K562 (cell line): Measurements from ENCODE around the gene TSEN54. TPM values are rescaled to one million over a fixed set of nuclear protein-coding genes. Genes with fewer than 3 reads are reported as not detected.
A peak's percentile ranks its signal among the peaks of the same experiment; 100 is the strongest.

Source experiments
- ATAC-seq: fragments of 200-7000 bp; cut with Tn5 transposase; 3 replicates; pipeline ENCODE4 v1.9.1; 2020; ENCODE audit warnings: moderate library complexity
- BruUV-seq: library from RNA; stranded (reverse); fragments of 400-500 nt; replicated peaks from 2 replicates; lab custom pipeline; 2021; lab: Mats Ljungman, UMichigan
- CTCF ChIA-PET: fragments of 300-600 bp; formaldehyde crosslinking; extraction: SDS; loops from one replicate; lab custom pipeline; 2021; ENCODE audit warnings: low intra/inter-chr PET ratio; lab: Yijun Ruan, JAX
- POLR2A ChIA-PET: fragments of 300-600, 350-650 bp; sonication (Branson Sonifier 250); formaldehyde crosslinking; extraction: SDS; loops from one replicate; lab custom pipeline; 2021; ENCODE audit warnings: antibody characterized with exemption, inconsistent platforms; lab: Yijun Ruan, JAX
- DNase-seq, 4 experiments: peaks; one replicate each; pipeline versions ENCODE4 v3.0.0 to v3.0.0-alpha.2; 2011 to 2018; ENCODE audit warnings: low spot score in 3 of 4, mixed read lengths in 3 of 4; ENCODE audit errors: extremely low read depth in 1 of 4
- FAIRE-seq: peaks from 2 replicates; lab custom pipeline; 2011; peaks lifted over from hg19 to GRCh38; lab: Jason Lieb, UNC
- H2AFZ ChIP-seq: 2 replicates; pipeline ENCODE4 v1.6.0; 2011; ENCODE audit warnings: low read depth, low read length, control low read depth, inconsistent platforms
- H3K27ac ChIP-seq: fragments of 200-600 bp; 3 replicates; pipeline ENCODE4 v1.8.0; 2011; ENCODE audit warnings: low read depth, mild to moderate bottlenecking, control low read depth, inconsistent platforms, low read length, moderate library complexity, mixed read lengths; ENCODE audit errors: extremely low read depth
- H3K27me3 ChIP-seq, 2 experiments: fragments of 300-600 bp in 1 of 2; 2 replicates in 1 of 2; 3 replicates in 1 of 2; pipeline versions ENCODE4 v1.6.0 to v1.8.0; 2011; ENCODE audit warnings: inconsistent platforms in 2 of 2, low read length in 2 of 2, mild to moderate bottlenecking in 1 of 2, mixed read lengths in 1 of 2, moderate library complexity in 1 of 2; ENCODE audit not compliant: control insufficient read depth in 2 of 2, insufficient read depth in 2 of 2
- H3K36me3 ChIP-seq: fragments of 300-600 bp; 3 replicates; pipeline ENCODE4 v1.8.0; 2011; ENCODE audit warnings: mild to moderate bottlenecking, low read length, inconsistent platforms; ENCODE audit not compliant: control insufficient read depth, insufficient read depth
- H3K4me1 ChIP-seq, 2 experiments: fragments of 200-600 bp in 1 of 2; replicated peaks in 1 of 2; 2 replicates in 1 of 2; 3 replicates in 1 of 2; pipeline versions ENCODE4 v1.5.1 to v1.8.0; 2011; ENCODE audit warnings: inconsistent platforms in 2 of 2, low read length in 2 of 2, mild to moderate bottlenecking in 1 of 2, mixed read lengths in 1 of 2, moderate library complexity in 1 of 2; ENCODE audit not compliant: control insufficient read depth in 2 of 2, insufficient read depth in 2 of 2
- H3K4me2 ChIP-seq: 2 replicates; pipeline ENCODE4 v1.6.1; 2011; ENCODE audit warnings: low read length, control low read depth, inconsistent platforms, mixed read lengths; ENCODE audit not compliant: insufficient read depth
- H3K4me3 ChIP-seq: fragments of 200-600 bp; sonication (generic), shearing (Covaris generic); 2 replicates; pipeline ENCODE4 v1.5.1; 2016; ENCODE audit warnings: control low read depth, inconsistent platforms
- H3K79me2 ChIP-seq: fragments of 200-600 bp; 3 replicates; pipeline ENCODE4 v1.8.0; 2011; ENCODE audit warnings: low read length, inconsistent platforms; ENCODE audit not compliant: control insufficient read depth, insufficient read depth
- H3K9ac ChIP-seq, 2 experiments: 2 replicates each; pipeline versions ENCODE4 v1.6.0 to v1.6.1; 2011; ENCODE audit warnings: low read depth in 2 of 2, low read length in 2 of 2, control low read depth in 1 of 2, inconsistent platforms in 1 of 2, mild to moderate bottlenecking in 1 of 2, mixed read lengths in 1 of 2; ENCODE audit not compliant: insufficient read depth in 1 of 2
- H3K9me1 ChIP-seq: one replicate; pipeline ENCODE4 v1.6.0; 2011; ENCODE audit warnings: inconsistent platforms, mild to moderate bottlenecking, low read length, moderate library complexity; ENCODE audit not compliant: control insufficient read depth, insufficient read depth
- H3K9me3 ChIP-seq: replicated peaks from 2 replicates; pipeline ENCODE4 v1.5.1; 2011; ENCODE audit warnings: low read depth, low read length, inconsistent platforms; ENCODE audit not compliant: control insufficient read depth, insufficient read depth
- H4K20me1 ChIP-seq: replicated peaks from 2 replicates; pipeline ENCODE4 v1.6.1; 2011; ENCODE audit warnings: low read length, inconsistent platforms, mixed read lengths; ENCODE audit not compliant: control insufficient read depth, insufficient read depth
- CREM ChIP-seq: IDR thresholded peaks from 2 replicates; pipeline ENCODE4 v1.6.1; 2014; ENCODE audit warnings: antibody characterized with exemption, low read depth
- HNRNPK ChIP-seq: fragments of 200-400 bp; formaldehyde crosslinking; IDR thresholded peaks from one replicate; pipeline ENCODE4 v1.6.1; 2018; ENCODE audit warnings: mild to moderate bottlenecking, low read depth, low read length; ENCODE audit not compliant: poor library complexity, severe bottlenecking
- MED1 ChIP-seq: sonication (generic); formaldehyde crosslinking; IDR thresholded peaks from 2 replicates; pipeline ENCODE4 v1.8.1; 2023; ENCODE audit warnings: missing genetic modification reagents, borderline replicate concordance
- PHF21A ChIP-seq: fragments of 450-650 bp; IDR thresholded peaks from 2 replicates; pipeline ENCODE4 v1.6.1; 2017; ENCODE audit warnings: low read depth, borderline replicate concordance
- RBM39 ChIP-seq: fragments of 200-400 bp; formaldehyde crosslinking; optimal IDR thresholded peaks from 2 replicates; pipeline ENCODE3; 2018; ENCODE audit warnings: low read depth, low read length
- TRIM24 ChIP-seq, 2 experiments: fragments of 450-650 bp; IDR thresholded peaks; 2 replicates each; pipeline ENCODE4 v1.6.1; 2016
- ZNF224 ChIP-seq: sonication (generic); formaldehyde crosslinking; IDR thresholded peaks from 2 replicates; pipeline ENCODE4 v1.8.0; 2022; ENCODE audit warnings: mild to moderate bottlenecking, missing genetic modification reagents
- ZSCAN32 ChIP-seq: fragments of 450-650 bp; formaldehyde crosslinking; IDR thresholded peaks from 2 replicates; pipeline ENCODE4 v1.4.0; 2020; ENCODE audit warnings: mild to moderate bottlenecking, moderate library complexity
- WGBS: fragments of 100-300 bp; shearing (Covaris generic); methylation state at CpG from one replicate; pipeline ENCODE4 v1.1.6; 2016; ENCODE audit warnings: low coverage, mixed read lengths; ENCODE audit not compliant: insufficient coverage; ENCODE audit errors: missing lambda C conversion rate; 5-methylcytosine and 5-hydroxymethylcytosine counted together
- in situ Hi-C: fragments of 300-500 bp; cut with MboI; formaldehyde crosslinking; loops from 4 replicates; pipeline ENCODE4 v1.15.0; 2018; ENCODE audit warnings: inconsistent platforms, mixed read lengths
- intact Hi-C: fragments of 100-400 bp; cut with micrococcal nuclease; formaldehyde crosslinking; loops from 2 replicates; pipeline ENCODE4 v1.14.2; 2022
- polyA plus RNA-seq, 8 experiments: library from polyadenylated mRNA; depleted of rRNA in 4 of 8; stranded (reverse) in 5 of 8; unstranded in 3 of 8; fragments of >200 nt; fragmentation: Nextera tagmentation in 2 of 8; fragmentation: Illumina TruSeq in 1 of 8; extraction: Ambion mirVana in 2 of 8; extraction: Trizol in 1 of 8; gene quantifications; 2 replicates each; pipeline versions ENCODE4 v1.2.1 to v1.2.3, GENCODE V29; 2011 to 2014; ENCODE audit warnings: inconsistent platforms in 1 of 8, missing spikeins in 1 of 8
- total RNA-seq, 7 experiments: library from RNA; depleted of rRNA in 6 of 7; stranded (reverse); fragments of >200 nt in 6 of 7; fragmentation: Illumina TruSeq in 2 of 7; extraction: Trizol in 2 of 7; gene quantifications; 2 replicates each; pipeline versions ENCODE4 v1.2.1 to v1.2.3, GENCODE V29; 2011 to 2021; ENCODE audit warnings: low replicate concordance in 1 of 7
- TF ChIP-seq, protein P1 (sequence below): sonication (generic); formaldehyde crosslinking; IDR thresholded peaks from 2 replicates; pipeline ENCODE4 v1.8.1; 2022; ENCODE audit warnings: missing genetic modification reagents
- TF ChIP-seq, protein P2 (sequence below): IDR thresholded peaks from 3 replicates; pipeline ENCODE4 v1.6.1; 2011; ENCODE audit warnings: borderline replicate concordance, mild to moderate bottlenecking; ENCODE audit not compliant: insufficient read length, insufficient read depth
- TF ChIP-seq, protein P3 (sequence below): IDR thresholded peaks from 2 replicates; pipeline ENCODE4 v1.6.1; 2011; ENCODE audit warnings: borderline replicate concordance, low read depth, mild to moderate bottlenecking, moderate library complexity, low read length; ENCODE audit not compliant: insufficient read depth, poor library complexity, severe bottlenecking

The TSEN54 gene
- total and polyA plus RNA-seq, 9 of the 15 experiments (the other 6 are each of a cell fraction or from before 2014, with no cell fraction given) = 5.9 to 64.3 (median 48.9) TPM

DNA sequence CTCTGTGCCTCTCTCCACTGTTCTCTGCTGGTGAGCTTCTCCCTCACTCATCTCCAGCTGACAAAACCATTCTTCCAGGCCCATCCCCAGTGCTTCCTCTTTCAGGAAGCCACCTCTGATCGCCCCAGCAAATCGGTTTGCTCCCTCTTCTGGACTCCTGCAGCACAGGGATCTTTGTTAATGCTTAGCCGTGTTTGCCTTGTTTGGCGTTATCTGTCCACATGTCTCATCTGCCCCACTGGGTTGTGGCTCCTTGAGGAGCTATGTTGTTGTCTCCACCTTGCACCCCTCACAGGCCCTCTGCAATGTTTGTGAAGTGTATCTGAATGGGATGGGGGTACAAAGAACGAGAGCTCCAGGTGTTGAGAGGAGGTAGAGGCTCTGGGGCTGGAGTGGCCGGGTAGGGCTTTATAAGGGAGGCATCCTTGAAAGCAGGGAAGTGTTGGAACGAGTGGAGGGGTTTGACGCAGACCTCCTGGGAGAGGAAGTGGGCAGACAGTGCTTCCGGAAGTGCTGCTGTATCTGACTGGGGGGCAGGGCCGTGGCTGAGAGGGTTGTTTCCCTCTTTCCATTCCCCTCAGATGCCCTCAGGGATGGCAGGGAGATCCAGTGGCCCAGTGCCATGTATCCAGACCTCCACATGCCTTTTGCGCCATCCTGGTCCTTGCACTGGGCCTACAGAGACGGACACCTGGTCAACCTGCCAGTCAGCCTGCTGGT, 28.8 kb upstream of the TSEN54 start:
- 36% methylated on average over 11 of the region's 12 CpGs for WGBS
- H3K9me1 ChIP-seq = no peaks in the 10 kb centered on the region
- peaks cover 10% of the 10 kb centered on the region; the same call in 1 of the 2 replicates for H4K20me1 ChIP-seq
- in situ Hi-C loops = no loop called here
- ChIA-PET POLR2A (no interaction called here), CTCF (interaction anchor here (2.3 kb wide), 1 partner anchor 61 kb away, joined by 20 read pairs; no protein-coding TSS in a partner anchor)
- H3K4me1 ChIP-seq = peaks cover 11 to 31% of the 10 kb centered on the region in 2 experiments; a peak in 4 of 5 replicates
- H3K4me3 ChIP-seq = no peak overlapping the region
- DNase-seq = peak; percentile 52 to 68 (median 60)
- peak overlapping the region; percentile 13 to 66; a peak in 3 of 4 replicates for H3K9ac ChIP-seq
- no peak overlapping the region for H2AFZ ChIP-seq
- BruUV-seq = no TSS peak
- H3K79me2 ChIP-seq = 0 out of 3 replicates have a peak, but pooled peaks cover 2% of the 10 kb centered on the region
- H3K4me2 ChIP-seq = peak overlapping the region; percentile 30; the same call in 1 of the 2 replicates
- H3K27me3 ChIP-seq = no peaks in the 10 kb centered on the region
- peak; percentile 86 for ATAC-seq
- H3K36me3 ChIP-seq = peaks cover 6% of the 10 kb centered on the region; the same call in 1 of the 3 replicates
- no peaks in the 10 kb centered on the region for H3K9me3 ChIP-seq
- H3K27ac ChIP-seq = peak overlapping the region; percentile 52; the same call in 2 of the 3 replicates
- peak; percentile 96 for FAIRE-seq
- intact Hi-C loops = loop anchor here (2.0 kb wide), 1 partner anchor 61 kb away; no protein-coding TSS in a partner anchor
- TF ChIP-seq CREM = no peak
- TF ChIP-seq, protein P1, sequence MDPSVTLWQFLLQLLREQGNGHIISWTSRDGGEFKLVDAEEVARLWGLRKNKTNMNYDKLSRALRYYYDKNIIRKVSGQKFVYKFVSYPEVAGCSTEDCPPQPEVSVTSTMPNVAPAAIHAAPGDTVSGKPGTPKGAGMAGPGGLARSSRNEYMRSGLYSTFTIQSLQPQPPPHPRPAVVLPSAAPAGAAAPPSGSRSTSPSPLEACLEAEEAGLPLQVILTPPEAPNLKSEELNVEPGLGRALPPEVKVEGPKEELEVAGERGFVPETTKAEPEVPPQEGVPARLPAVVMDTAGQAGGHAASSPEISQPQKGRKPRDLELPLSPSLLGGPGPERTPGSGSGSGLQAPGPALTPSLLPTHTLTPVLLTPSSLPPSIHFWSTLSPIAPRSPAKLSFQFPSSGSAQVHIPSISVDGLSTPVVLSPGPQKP (CRISPR knock-in tag) = no peak
- no peak for TF ChIP-seq ZSCAN32 (CRISPR knock-in tag)
- no peak for TF ChIP-seq MED1 (CRISPR knock-in tag)
- TF ChIP-seq HNRNPK = no peak
- TF ChIP-seq RBM39 = no peak
- no peak for TF ChIP-seq TRIM24 (IDR thresholded peaks at IDR 0.05)
- TF ChIP-seq ZNF224 (CRISPR knock-in tag) = no peak
- TF ChIP-seq PHF21A = no peak
- TF ChIP-seq, protein P2, sequence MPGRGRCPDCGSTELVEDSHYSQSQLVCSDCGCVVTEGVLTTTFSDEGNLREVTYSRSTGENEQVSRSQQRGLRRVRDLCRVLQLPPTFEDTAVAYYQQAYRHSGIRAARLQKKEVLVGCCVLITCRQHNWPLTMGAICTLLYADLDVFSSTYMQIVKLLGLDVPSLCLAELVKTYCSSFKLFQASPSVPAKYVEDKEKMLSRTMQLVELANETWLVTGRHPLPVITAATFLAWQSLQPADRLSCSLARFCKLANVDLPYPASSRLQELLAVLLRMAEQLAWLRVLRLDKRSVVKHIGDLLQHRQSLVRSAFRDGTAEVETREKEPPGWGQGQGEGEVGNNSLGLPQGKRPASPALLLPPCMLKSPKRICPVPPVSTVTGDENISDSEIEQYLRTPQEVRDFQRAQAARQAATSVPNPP = no peak
- TF ChIP-seq, protein P3, sequence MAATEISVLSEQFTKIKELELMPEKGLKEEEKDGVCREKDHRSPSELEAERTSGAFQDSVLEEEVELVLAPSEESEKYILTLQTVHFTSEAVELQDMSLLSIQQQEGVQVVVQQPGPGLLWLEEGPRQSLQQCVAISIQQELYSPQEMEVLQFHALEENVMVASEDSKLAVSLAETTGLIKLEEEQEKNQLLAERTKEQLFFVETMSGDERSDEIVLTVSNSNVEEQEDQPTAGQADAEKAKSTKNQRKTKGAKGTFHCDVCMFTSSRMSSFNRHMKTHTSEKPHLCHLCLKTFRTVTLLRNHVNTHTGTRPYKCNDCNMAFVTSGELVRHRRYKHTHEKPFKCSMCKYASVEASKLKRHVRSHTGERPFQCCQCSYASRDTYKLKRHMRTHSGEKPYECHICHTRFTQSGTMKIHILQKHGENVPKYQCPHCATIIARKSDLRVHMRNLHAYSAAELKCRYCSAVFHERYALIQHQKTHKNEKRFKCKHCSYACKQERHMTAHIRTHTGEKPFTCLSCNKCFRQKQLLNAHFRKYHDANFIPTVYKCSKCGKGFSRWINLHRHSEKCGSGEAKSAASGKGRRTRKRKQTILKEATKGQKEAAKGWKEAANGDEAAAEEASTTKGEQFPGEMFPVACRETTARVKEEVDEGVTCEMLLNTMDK = peak; percentile 64
